Activated CD8-positive, alpha-beta memory T cell treated with anti-CD3 and anti-CD28 coated beads for 36 hours (primary cell): ENCODE data around the gene GHRH. TPM values are rescaled to one million over a fixed set of nuclear protein-coding genes. Genes with fewer than 3 reads are reported as not detected.

Experiments
- CTCF ChIA-PET: fragments of 350-600 bp; sonication (Branson Sonifier 250); formaldehyde crosslinking; loops from one replicate; lab custom pipeline; 2021; ENCODE audit warnings: antibody characterized with exemption; lab: Charles Lee
- POLR2A ChIA-PET: fragments of 350-600 bp; sonication (Branson Sonifier 250); formaldehyde crosslinking; loops from one replicate; lab custom pipeline; 2021; ENCODE audit warnings: antibody characterized with exemption; lab: Charles Lee
- total RNA-seq, 2 experiments: library from RNA; stranded (reverse); gene quantifications; one replicate each; pipeline ENCODE4 v1.2.3, GENCODE V29; 2021

GHRH gene
- total RNA-seq, 2 experiments from 2014 or later, result not detected

- ChIA-PET CTCF (interaction anchor here (1.5 to 1.6 kb wide), 2 partner anchors 112 to 264 kb away, joined by 4 to 6 read pairs; no protein-coding TSS in a partner anchor), POLR2A (no interaction called here)
These were observed 9.8 kb upstream of the GHRH start for GRCh38 chr20:37271421-37271768.

GRCh38 chr20:37270576-37271420 lies 9.2 kb upstream of the GHRH start:
- POLR2A ChIA-PET, result no interaction called here
- CTCF ChIA-PET, result interaction anchor here (0.8 to 2.0 kb wide), 7 partner anchors 19 to 571 kb away, joined by 3 to 6 read pairs (median 4); partner anchors contain the start of gene MANBAL

GRCh38 chr20:37267667-37268313 lies 6.2 kb upstream of the GHRH start:
- POLR2A ChIA-PET, result no interaction called here
- CTCF ChIA-PET, result interaction anchor here (0.7 to 2.1 kb wide), 2 partner anchors 10 to 116 kb away, joined by 3 to 5 read pairs; no protein-coding TSS in a partner anchor

- CTCF ChIA-PET, result interaction anchor here (0.6 to 2.1 kb wide), 5 partner anchors 10 to 491 kb away, joined by 3 to 5 read pairs (median 4); no protein-coding TSS in a partner anchor
These were observed 5.5 kb upstream of the GHRH start for GRCh38 chr20:37266940-37267666.

GRCh38 chr20:37265152-37265551 lies 3.5 kb upstream of the GHRH start:
- CTCF ChIA-PET, result interaction anchor here (1.9 kb wide), 1 partner anchor 120 kb away, joined by 4 read pairs; no protein-coding TSS in a partner anchor
- POLR2A ChIA-PET, result interaction anchor here (0.6 kb wide), 2 partner anchors 9 to 83 kb away, joined by 3 to 7 read pairs; no protein-coding TSS in a partner anchor

More at GRCh38 chr20:37266940-37267666, 5.5 kb upstream of the GHRH start:
- POLR2A ChIA-PET, result no interaction called here

GRCh38 chr20:37263686-37264085 lies 2.1 kb upstream of the GHRH start:
- POLR2A ChIA-PET, result no interaction called here
- CTCF ChIA-PET, result no interaction called here

GRCh38 chr20:37262505-37262904 lies 891 bp upstream of the GHRH start:
- ChIA-PET CTCF (no interaction called here), POLR2A (no interaction called here)

GRCh38 chr20:37260923-37261322 lies 691 bp downstream of the GHRH start:
- ChIA-PET CTCF (no interaction called here), POLR2A (no interaction called here)

GRCh38 chr20:37259865-37260264 lies 1.7 kb downstream of the GHRH start:
- ChIA-PET POLR2A (no interaction called here), CTCF (interaction anchor here (1.1 kb wide), 1 partner anchor 125 kb away, joined by 3 read pairs; no protein-coding TSS in a partner anchor)

- CTCF ChIA-PET, result no interaction called here
These were observed 2.6 kb downstream of the GHRH start for GRCh38 chr20:37259031-37259430.

GRCh38 chr20:37257988-37258387 lies 3.6 kb downstream of the GHRH start:
- CTCF ChIA-PET, result interaction anchor here (0.7 kb wide), 1 partner anchor 17 kb away, joined by 3 read pairs; no protein-coding TSS in a partner anchor
- POLR2A ChIA-PET, result no interaction called here

More at GRCh38 chr20:37259031-37259430, 2.6 kb downstream of the GHRH start:
- POLR2A ChIA-PET, result interaction anchor here (0.5 kb wide), 1 partner anchor 176 kb away, joined by 3 read pairs; no protein-coding TSS in a partner anchor

- ChIA-PET CTCF (interaction anchor here (0.7 kb wide), 2 partner anchors 16 to 18 kb away, joined by 3 read pairs; no protein-coding TSS in a partner anchor), POLR2A (no interaction called here)
These were observed 4.1 kb downstream of the GHRH start for GRCh38 chr20:37257530-37257929.

- ChIA-PET POLR2A (no interaction called here), CTCF (no interaction called here)
These were observed 5.3 kb downstream of the GHRH start for GRCh38 chr20:37256286-37256685.

GRCh38 chr20:37254114-37254878 lies 7.3 kb downstream of the GHRH start:
- CTCF ChIA-PET, result no interaction called here
- POLR2A ChIA-PET, result no interaction called here

- ChIA-PET CTCF (no interaction called here), POLR2A (no interaction called here)
These were observed 8.5 kb downstream of the GHRH start for GRCh38 chr20:37253087-37253486.

- CTCF ChIA-PET, result no interaction called here
These were observed 9.7 kb downstream of the GHRH start for GRCh38 chr20:37251825-37252477.

GRCh38 chr20:37249304-37249703 lies 12.3 kb downstream of the GHRH start:
- POLR2A ChIA-PET, result no interaction called here
- CTCF ChIA-PET, result interaction anchor here (0.5 kb wide), 1 partner anchor 40 kb away, joined by 5 read pairs; the partner anchor contains the start of gene MANBAL

More at GRCh38 chr20:37251825-37252477, 9.7 kb downstream of the GHRH start:
- POLR2A ChIA-PET, result interaction anchor here (0.6 kb wide), 1 partner anchor 188 kb away, joined by 5 read pairs; no protein-coding TSS in a partner anchor

- ChIA-PET CTCF (no interaction called here), POLR2A (no interaction called here)
These were observed 14.1 kb downstream of the GHRH start for GRCh38 chr20:37247547-37247946.
